D721Med (cell line): ENCODE data around the gene SLC35E4.

Source experiments
- DNase-seq: peaks from one replicate; pipeline ENCODE4 v3.0.0; 2011; ENCODE audit warnings: low spot score; ENCODE audit not compliant: insufficient read length
- FAIRE-seq: peaks from 2 replicates; lab custom pipeline; 2011; peaks lifted over from hg19 to GRCh38; lab: Jason Lieb, UNC
- CTCF ChIP-seq: IDR thresholded peaks from 2 replicates; pipeline ENCODE4 v1.5.1; 2012; ENCODE audit warnings: mild to moderate bottlenecking, control low read depth; ENCODE audit not compliant: insufficient read depth; ENCODE audit errors: missing control alignments

The SLC35E4 gene

GRCh38 chr22:30680991-30681770 is 45.6 kb downstream of the SLC35E4 start:
- TF ChIP-seq CTCF, result no peak
- DNase-seq (no peak), FAIRE-seq (no peak)

DNA sequence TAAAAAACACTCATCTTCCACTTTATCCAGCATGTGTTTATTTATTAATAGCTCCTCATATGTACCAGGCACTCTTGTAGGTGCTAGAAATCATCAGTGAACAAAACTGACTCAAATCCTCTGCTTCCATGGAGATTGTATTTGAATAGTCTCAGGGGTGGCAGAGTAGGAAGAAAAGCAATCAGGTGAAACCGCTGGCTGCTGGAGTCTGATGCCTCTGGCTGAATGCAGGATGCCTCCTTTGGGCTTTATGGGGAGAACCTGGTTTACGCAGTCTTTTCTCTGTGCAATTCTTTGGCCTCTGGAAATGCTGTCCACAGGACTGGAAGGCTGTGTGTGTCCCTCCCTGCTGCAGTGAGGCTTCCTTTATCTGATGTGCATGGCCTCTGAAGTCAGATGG is 46.2 kb downstream of the SLC35E4 start:
- FAIRE-seq (no peak), DNase-seq (no peak)
- TF ChIP-seq CTCF, result no peak

DNA sequence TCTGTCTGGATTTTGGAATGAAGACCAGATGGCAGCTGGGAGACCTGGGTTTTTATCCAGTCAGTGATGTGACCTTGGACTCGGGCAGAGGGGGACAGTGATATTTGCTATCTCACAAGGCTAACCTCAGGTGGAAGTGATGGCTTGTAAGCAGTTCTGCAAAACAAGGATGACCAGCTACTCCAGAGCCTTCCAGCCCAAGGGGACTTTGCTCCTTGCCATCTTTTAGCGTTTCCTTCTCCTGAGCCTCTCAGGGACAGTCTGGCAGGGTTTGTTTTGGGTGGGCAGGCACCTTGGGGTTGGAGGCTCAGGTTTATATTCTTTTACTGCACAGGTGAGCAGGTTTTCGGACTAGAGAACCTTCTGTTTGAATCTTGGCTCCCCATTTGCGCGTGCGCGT is 49.6 kb downstream of the SLC35E4 start:
- FAIRE-seq, result no peak
- DNase-seq, result no peak
- no peak for TF ChIP-seq CTCF

- TF ChIP-seq CTCF, result no peak
- DNase-seq (no peak), FAIRE-seq (no peak)
Measured at GRCh38 chr22:30687358-30687757, 51.8 kb downstream of the SLC35E4 start.

DNA sequence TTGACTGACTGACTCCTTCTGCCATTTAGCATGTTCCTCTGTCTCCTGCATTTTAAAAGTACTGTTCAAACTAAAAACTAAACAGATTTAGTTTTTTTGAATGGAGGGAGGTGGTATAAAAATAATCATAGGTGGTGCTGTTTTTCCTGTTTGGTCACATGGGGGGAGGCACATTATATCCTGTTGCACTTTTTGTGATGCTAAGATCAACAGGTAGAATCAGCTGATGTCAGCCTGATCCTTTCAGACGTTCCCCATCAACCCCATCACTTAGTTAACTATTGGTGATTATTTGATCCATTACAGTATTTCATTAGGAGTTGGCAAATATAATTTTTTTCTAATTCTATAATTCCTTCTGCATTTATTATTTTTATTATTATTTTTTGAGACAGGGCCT is 54.0 kb downstream of the SLC35E4 start:
- FAIRE-seq (no peak), DNase-seq (no peak)
- no peak for TF ChIP-seq CTCF

DNA sequence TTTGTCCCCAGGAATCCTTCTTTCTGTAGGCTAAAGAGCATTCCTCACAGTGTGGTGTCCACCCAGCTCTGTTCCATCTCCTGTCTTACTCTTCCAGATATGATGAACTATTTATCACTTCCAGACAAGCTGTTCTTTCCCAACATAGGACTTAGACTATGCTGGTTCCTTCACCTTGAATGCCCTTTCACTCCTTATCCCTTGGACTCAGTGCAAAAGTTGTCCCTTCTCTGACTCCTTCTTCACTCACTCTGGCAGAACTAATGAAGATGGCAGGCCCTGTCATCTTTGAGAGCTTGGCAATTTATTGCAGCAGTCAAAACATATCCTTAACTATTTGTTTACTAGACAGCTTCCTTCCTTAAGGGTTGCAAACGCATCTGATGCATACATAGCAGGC is 55.6 kb downstream of the SLC35E4 start:
- no peak for TF ChIP-seq CTCF
- no peak for DNase-seq
- no peak for FAIRE-seq

GRCh38 chr22:30694171-30694639 is 58.6 kb downstream of the SLC35E4 start:
- no peak for DNase-seq
- no peak for TF ChIP-seq CTCF
- FAIRE-seq, result no peak
